IPS-15b (cell line): ENCODE data around the gene NPAS3.

Experiments
- H3K27me3 ChIP-seq: one replicate; pipeline ENCODE4 v1.6.1; 2013; ENCODE audit warnings: low read length; ENCODE audit not compliant: control insufficient read depth, insufficient read depth
- H3K36me3 ChIP-seq: one replicate; pipeline ENCODE4 v1.6.1; 2013; ENCODE audit warnings: low read length; ENCODE audit not compliant: control insufficient read depth, insufficient read depth
- H3K4me1 ChIP-seq: one replicate; pipeline ENCODE4 v1.6.1; 2013; ENCODE audit warnings: mild to moderate bottlenecking, low read length; ENCODE audit not compliant: control insufficient read depth, insufficient read depth
- H3K4me3 ChIP-seq: one replicate; pipeline ENCODE4 v1.5.1; 2013; ENCODE audit warnings: low read depth, low read length
- H3K9ac ChIP-seq: one replicate; pipeline ENCODE4 v1.6.1; 2013; ENCODE audit warnings: low read depth, mild to moderate bottlenecking, low read length
- H3K9me3 ChIP-seq: one replicate; pipeline ENCODE4 v1.6.1; 2013; ENCODE audit warnings: mild to moderate bottlenecking, low read length; ENCODE audit not compliant: control insufficient read depth, insufficient read depth

NPAS3 gene

DNA sequence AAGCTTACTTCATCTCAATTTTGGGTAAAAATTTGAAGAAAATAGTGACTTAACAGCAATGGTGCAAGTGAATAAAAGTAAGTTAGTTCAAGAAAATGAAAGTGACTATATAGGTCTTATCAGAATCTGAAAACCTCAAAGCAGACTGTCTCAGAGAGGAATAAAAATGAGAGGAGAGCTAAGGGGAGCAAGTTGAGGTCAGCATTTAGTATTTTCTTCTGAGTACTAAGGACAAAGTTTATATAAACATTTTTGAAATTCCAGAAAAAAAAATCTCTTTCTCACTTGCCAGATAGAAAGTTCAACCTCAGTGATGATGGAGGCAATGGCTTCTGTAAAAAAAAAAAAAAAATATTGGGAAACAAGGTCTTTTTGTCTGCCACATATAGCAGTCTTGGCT, 414.1 kb downstream of the NPAS3 start:
- H3K4me1 ChIP-seq, result peaks cover 11% of the 10 kb centered on the region
- no peak overlapping the region for H3K4me3 ChIP-seq
- H3K9me3 ChIP-seq, result no peaks in the 10 kb centered on the region
- H3K9ac ChIP-seq, result no peak overlapping the region
- H3K36me3 ChIP-seq, result no peaks in the 10 kb centered on the region
- no peaks in the 10 kb centered on the region for H3K27me3 ChIP-seq

DNA sequence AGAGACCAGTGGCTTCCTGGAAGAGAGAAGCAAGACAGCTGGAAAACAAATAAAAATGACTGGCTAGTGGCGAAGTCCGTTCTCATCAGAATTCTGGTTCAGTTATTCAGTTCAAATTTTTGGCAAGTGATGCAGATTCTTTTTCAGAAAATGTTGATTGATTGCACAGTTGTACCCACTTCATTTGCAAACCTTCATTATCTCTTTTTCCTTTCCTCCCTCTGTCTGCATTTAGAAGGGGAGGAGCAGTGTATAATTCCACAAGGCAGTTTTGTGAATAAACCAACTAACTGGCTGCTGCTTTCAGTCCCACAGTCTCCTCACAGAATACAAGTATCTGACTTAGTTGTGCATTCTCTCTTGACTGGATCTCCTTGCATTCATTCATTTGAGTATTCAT, 417.5 kb downstream of the NPAS3 start:
- H3K27me3 ChIP-seq, result no peaks in the 10 kb centered on the region
- H3K9me3 ChIP-seq, result no peaks in the 10 kb centered on the region
- no peak overlapping the region for H3K4me3 ChIP-seq
- H3K4me1 ChIP-seq, result peaks cover 3% of the 10 kb centered on the region
- no peaks in the 10 kb centered on the region for H3K36me3 ChIP-seq
- H3K9ac ChIP-seq, result no peak overlapping the region

DNA sequence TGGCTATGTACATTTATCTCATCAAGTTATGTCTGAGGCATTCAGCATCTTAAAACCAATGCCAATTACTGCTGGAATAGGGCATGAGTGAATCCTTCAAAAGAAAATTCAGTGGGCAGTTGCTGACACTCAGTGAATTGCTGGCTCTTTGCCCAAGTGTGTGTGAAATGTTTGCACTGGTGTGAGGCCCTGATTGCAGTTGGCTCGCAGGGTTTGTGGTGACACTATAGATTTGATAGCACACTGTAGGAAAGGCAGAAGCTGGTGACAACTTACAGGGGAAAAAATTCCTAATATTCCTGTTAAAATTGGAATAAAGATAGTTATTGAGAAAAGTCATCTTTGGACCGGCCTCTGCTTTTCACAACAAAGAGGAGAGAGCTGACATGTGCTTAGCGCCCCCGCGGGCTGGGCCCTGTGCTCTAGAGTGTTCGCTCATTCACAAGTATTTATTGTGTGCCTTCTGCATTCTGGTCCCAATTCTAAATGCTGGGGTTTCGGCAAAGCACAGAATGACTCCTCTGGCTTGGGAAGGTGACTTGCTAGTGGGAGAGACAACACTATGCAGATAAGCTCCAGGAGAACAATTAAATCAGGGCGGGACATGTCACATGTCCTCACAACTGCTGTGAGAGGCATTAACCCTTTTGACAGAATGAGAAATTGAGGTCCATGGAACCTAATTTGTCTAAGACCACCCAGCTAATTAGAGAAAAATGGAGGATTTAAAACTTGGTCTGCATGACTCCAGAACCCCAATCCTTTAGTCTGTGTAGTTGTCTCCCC, 418.7 kb downstream of the NPAS3 start:
- Histone ChIP-seq H3K9me3 (no peaks in the 10 kb centered on the region), H3K36me3 (no peaks in the 10 kb centered on the region), H3K4me3 (no peak overlapping the region)

DNA sequence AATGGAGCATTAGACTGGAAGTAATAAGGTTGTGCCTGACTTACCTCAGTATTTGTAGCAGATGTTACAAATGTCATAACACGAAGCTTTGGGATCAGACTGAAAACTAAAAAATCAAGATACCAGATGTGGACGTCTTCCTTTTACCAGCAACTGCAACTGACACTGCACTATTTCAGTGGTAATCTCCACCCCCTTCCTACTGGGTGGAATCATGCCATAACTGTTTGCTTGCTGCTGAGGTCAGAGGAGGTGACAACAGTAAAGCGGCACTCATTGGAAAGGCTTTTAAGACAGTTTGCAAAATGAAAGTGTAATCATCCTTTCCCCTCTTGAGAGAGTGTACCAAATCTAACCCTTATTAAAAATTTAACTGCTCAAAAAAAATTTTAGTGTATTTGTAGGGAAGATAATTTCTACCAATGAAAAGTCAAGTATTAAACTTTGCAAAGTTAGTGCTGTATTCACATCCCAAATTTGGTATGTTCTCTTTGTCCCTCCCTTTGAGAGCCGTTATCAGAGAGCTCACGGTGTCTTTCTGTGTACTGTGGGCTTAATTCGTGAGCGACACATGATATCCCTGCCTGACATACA, 420.7 kb downstream of the NPAS3 start:
- no peaks in the 10 kb centered on the region for H3K36me3 ChIP-seq
- peaks cover 14% of the 10 kb centered on the region for H3K4me1 ChIP-seq
- no peaks in the 10 kb centered on the region for H3K27me3 ChIP-seq
- no peak overlapping the region for H3K4me3 ChIP-seq
- no peak overlapping the region for H3K9ac ChIP-seq
- H3K9me3 ChIP-seq, result no peaks in the 10 kb centered on the region

More for the DNA sequence above, 418.7 kb downstream of the NPAS3 start:
- no peak overlapping the region for H3K9ac ChIP-seq
- peaks cover 5% of the 10 kb centered on the region for H3K4me1 ChIP-seq
- no peaks in the 10 kb centered on the region for H3K27me3 ChIP-seq

DNA sequence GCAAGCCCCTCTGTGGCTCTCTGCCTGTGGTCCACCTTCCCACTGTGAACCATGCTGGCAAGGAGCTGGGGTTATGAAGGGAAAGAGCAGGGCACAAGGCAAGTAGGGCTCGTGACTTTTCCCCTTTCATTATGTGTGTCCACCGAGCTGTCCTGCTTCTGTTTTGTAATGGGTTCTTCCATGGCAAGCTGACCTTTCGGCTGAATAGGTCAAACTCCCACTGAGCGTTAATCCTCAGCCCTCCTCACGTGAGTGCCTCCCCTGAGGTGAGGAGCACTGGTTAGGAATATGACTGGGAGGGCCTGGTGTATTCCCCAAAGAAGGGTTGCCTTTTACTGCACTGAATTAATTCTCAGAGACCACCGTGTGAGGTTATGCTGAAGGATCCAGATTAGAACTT, 424.3 kb downstream of the NPAS3 start:
- peaks cover 11% of the 10 kb centered on the region for H3K4me1 ChIP-seq
- no peaks in the 10 kb centered on the region for H3K36me3 ChIP-seq
- no peaks in the 10 kb centered on the region for H3K9me3 ChIP-seq
- H3K9ac ChIP-seq, result no peak overlapping the region
- no peaks in the 10 kb centered on the region for H3K27me3 ChIP-seq
- H3K4me3 ChIP-seq, result no peak overlapping the region

DNA sequence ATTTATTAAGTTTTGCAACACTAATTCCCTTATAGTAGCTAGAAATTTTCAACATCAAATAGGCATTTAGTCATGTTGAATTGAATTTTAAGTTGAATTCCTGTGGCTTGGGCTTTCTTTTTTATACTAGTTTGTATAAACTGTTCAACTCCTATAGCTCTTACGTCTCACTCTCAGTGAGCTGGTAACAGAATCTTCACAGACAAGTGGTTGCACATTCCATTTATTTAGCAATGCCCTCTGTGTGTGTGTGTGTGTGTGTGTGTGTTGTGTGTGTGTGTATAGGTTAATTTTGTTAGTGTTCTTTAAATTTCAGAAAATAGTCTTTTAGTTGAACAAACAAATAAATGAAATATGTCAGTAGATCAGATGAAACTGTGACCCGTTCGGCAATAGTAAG, 425.0 kb downstream of the NPAS3 start:
- Histone ChIP-seq H3K27me3 (no peaks in the 10 kb centered on the region), H3K4me3 (no peak overlapping the region), H3K36me3 (no peaks in the 10 kb centered on the region), H3K9ac (no peak overlapping the region), H3K4me1 (peaks cover 11% of the 10 kb centered on the region), H3K9me3 (no peaks in the 10 kb centered on the region)

DNA sequence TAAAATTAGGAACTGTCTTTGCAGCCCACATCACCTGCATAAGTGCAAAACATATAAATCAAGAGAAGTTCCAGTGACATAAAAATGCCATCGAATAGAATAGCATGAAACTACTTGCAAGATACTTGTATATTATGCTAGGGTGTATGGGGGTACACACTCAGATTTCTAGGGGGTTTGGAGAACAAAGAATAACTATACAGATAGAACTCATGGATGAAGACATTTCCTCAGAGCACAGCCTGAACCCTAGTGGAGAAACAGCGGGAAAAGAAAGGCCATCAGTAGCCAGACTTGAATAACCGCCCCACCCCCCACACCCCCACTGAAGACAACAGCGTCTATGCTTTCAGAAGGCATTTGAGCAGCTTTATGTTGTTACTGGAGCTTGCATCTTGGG, 425.8 kb downstream of the NPAS3 start:
- no peak overlapping the region for H3K9ac ChIP-seq
- peaks cover 11% of the 10 kb centered on the region for H3K4me1 ChIP-seq
- H3K9me3 ChIP-seq, result no peaks in the 10 kb centered on the region
- H3K27me3 ChIP-seq, result no peaks in the 10 kb centered on the region
- H3K36me3 ChIP-seq, result no peaks in the 10 kb centered on the region
- H3K4me3 ChIP-seq, result no peak overlapping the region

DNA sequence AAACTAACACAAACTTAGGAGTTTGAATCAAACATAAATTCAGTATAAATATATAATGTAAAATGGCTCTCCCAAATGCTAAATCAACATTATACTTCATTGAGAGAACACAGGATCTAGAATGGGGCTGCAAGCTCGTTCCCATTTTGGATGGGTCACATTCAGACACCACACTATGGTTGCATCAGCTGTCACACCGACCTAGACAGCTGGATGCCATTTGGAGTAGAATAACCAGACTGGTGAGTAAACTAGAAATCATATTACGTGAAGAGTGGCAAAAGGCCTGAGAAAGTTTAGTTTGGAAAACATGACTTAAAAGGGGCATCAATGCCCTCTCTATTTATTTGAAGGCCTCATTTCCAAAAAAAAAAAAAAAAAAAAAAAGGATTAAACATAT, 430.4 kb downstream of the NPAS3 start:
- H3K4me1 ChIP-seq, result peaks cover 2% of the 10 kb centered on the region
- H3K9me3 ChIP-seq, result no peaks in the 10 kb centered on the region
- H3K27me3 ChIP-seq, result no peaks in the 10 kb centered on the region
- no peak overlapping the region for H3K9ac ChIP-seq
- H3K36me3 ChIP-seq, result no peaks in the 10 kb centered on the region
- no peak overlapping the region for H3K4me3 ChIP-seq

DNA sequence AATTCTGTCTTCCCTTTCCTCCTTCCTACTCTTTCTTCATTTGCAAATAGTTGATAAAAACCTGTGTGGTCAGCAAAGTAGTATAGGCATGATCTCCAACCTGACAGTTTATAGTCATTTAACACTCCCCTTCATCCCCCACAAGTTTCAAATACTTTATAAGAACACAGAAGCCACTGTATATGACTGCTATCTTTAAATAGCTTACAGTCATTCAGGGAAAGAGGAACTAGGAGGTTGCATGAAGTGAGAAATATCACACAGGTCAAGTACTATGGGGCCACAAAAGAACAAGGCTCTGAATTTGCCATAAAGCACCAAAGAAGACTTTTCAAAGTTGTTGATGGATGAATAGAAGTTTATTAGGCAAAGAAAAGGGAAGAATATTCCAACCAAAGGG, 431.3 kb downstream of the NPAS3 start:
- H3K9ac ChIP-seq, result no peak overlapping the region
- no peaks in the 10 kb centered on the region for H3K4me1 ChIP-seq
- H3K9me3 ChIP-seq, result no peaks in the 10 kb centered on the region
- no peaks in the 10 kb centered on the region for H3K36me3 ChIP-seq
- no peak overlapping the region for H3K4me3 ChIP-seq
- no peaks in the 10 kb centered on the region for H3K27me3 ChIP-seq

DNA sequence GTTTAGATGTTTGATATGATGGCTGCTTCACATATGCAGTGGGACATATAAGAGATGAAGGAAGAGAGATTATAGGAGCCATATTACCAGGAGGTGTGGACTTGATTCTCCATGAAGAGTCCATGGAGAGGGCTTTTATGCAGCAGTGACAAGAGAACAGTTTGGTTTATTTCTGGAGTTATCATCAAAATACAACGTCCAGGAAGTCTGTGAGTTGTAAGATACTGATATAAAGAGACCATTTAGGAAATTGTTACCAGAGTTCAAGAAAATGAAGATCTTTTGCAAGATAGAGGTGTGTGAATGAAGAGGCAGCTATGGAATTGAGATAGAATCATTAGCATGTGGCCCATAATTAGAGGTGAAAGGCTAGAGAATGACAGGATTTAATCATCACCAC, 431.7 kb downstream of the NPAS3 start:
- Histone ChIP-seq H3K4me3 (no peak overlapping the region), H3K36me3 (no peaks in the 10 kb centered on the region), H3K9me3 (no peaks in the 10 kb centered on the region), H3K27me3 (no peaks in the 10 kb centered on the region), H3K9ac (no peak overlapping the region), H3K4me1 (no peaks in the 10 kb centered on the region)

DNA sequence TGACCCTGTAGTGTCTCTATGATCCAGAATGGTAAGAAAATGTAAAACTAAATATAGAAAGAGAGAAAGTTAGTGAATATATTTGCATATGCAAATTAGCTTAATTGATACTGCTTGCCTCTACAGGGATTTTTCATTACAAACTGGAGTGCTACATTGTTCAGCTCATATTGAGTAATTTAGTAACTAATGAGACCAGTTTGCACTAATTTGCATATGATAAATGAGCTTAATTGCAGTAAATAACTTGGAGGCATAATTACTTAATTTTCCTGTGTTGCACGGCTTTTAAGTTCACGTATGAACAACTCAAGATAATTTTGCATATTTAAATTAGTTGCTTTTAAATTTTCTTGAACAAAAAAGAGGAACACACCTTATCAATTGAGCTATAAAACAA, 436.5 kb downstream of the NPAS3 start:
- no peaks in the 10 kb centered on the region for H3K4me1 ChIP-seq
- H3K9ac ChIP-seq, result no peak overlapping the region
- no peaks in the 10 kb centered on the region for H3K27me3 ChIP-seq
- H3K36me3 ChIP-seq, result no peaks in the 10 kb centered on the region
- H3K4me3 ChIP-seq, result no peak overlapping the region
- no peaks in the 10 kb centered on the region for H3K9me3 ChIP-seq

DNA sequence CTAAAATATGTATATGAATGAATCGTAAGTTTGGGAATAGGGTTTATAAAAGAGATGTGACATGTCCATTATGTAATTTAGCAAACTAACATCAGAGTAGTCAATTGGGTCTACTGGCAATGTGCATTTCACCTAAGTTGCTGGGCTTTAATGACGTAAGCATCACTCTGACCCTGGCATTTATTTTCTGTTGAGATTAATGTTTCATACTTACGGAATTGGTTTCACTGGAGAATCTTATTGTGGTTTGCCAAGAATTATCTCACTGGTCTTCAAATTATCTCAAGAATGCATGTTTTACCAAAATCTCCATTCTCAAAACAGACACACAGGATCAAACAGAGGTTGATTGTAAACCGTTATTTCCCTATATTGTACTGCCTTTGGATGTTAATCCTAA, 437.1 kb downstream of the NPAS3 start:
- H3K36me3 ChIP-seq, result no peaks in the 10 kb centered on the region
- no peaks in the 10 kb centered on the region for H3K27me3 ChIP-seq
- H3K4me1 ChIP-seq, result no peaks in the 10 kb centered on the region
- H3K9me3 ChIP-seq, result no peaks in the 10 kb centered on the region
- no peak overlapping the region for H3K4me3 ChIP-seq
- H3K9ac ChIP-seq, result no peak overlapping the region
